Large intestine (tissue), 3 donors: Measurements from ENCODE around the gene FAM193B. TPM values are rescaled to one million over a fixed set of nuclear protein-coding genes. Genes with fewer than 3 reads are reported as not detected.

Experiments used
- DNase-seq, 2 donors: peaks; one replicate each; pipeline versions ENCODE4 v3.0.0 to v3.0.0-alpha.2; 2013
- H3K27ac ChIP-seq: one replicate; pipeline ENCODE4 v1.5.1; 2013; ENCODE audit warnings: low read length
- H3K27me3 ChIP-seq: 2 replicates; pipeline ENCODE4 v1.6.1; 2013; ENCODE audit warnings: low read length; ENCODE audit not compliant: control insufficient read depth, insufficient read depth
- H3K36me3 ChIP-seq: 2 replicates; pipeline ENCODE4 v1.6.1; 2013; ENCODE audit warnings: low read length; ENCODE audit not compliant: control insufficient read depth, insufficient read depth
- H3K4me1 ChIP-seq: one replicate; pipeline ENCODE4 v1.6.1; 2013; ENCODE audit warnings: low read length; ENCODE audit not compliant: control insufficient read depth, insufficient read depth
- H3K4me3 ChIP-seq: one replicate; pipeline ENCODE4 v1.5.1; 2013; ENCODE audit warnings: low read length
- H3K9me3 ChIP-seq: one replicate; pipeline ENCODE4 v1.6.1; 2013; ENCODE audit warnings: mild to moderate bottlenecking, low read depth, low read length, moderate library complexity; ENCODE audit not compliant: control insufficient read depth
- WGBS: methylation state at CpG from one replicate; pipeline ENCODE4 v1.1.5; 2013; ENCODE audit warnings: low lambda C conversion rate; ENCODE audit not compliant: insufficient coverage; 5-methylcytosine and 5-hydroxymethylcytosine counted together
- polyA plus RNA-seq: library from polyadenylated mRNA; unstranded; fragments of 120-200 nt; gene quantifications from one replicate; pipeline ENCODE4 v1.2.1, GENCODE V29; 2013

Gene FAM193B
- polyA plus RNA-seq, 1 donor: 76.8 TPM

GRCh38 chr5:177598477-177598876 lies 44.1 kb upstream of the FAM193B start:
- H3K4me1 ChIP-seq: peaks cover 7% of the 10 kb centered on the region
- no peak for DNase-seq
- H3K36me3 ChIP-seq: peaks cover 34% of the 10 kb centered on the region
- no peaks in the 10 kb centered on the region for H3K9me3 ChIP-seq
- H3K27ac ChIP-seq: no peak overlapping the region
- WGBS: 20% methylated on average over 1 of the region's 5 CpGs
- H3K4me3 ChIP-seq: no peak overlapping the region
- H3K27me3 ChIP-seq: no peaks in the 10 kb centered on the region

- H3K4me1 ChIP-seq: peaks cover 7% of the 10 kb centered on the region
- WGBS: no CpG with 5 or more reads among the region's 2 CpGs
- H3K4me3 ChIP-seq: no peak overlapping the region
- no peak for DNase-seq
- H3K9me3 ChIP-seq: no peaks in the 10 kb centered on the region
- H3K27me3 ChIP-seq: no peaks in the 10 kb centered on the region
- H3K36me3 ChIP-seq: peaks cover 36% of the 10 kb centered on the region
- H3K27ac ChIP-seq: no peak overlapping the region
Measured at GRCh38 chr5:177596775-177597238, 42.4 kb upstream of the FAM193B start.

GRCh38 chr5:177595991-177596774 lies 41.8 kb upstream of the FAM193B start:
- Histone ChIP-seq H3K27me3 (no peaks in the 10 kb centered on the region), H3K27ac (no peak overlapping the region), H3K4me3 (no peak overlapping the region), H3K4me1 (peaks cover 5% of the 10 kb centered on the region), H3K9me3 (no peaks in the 10 kb centered on the region), H3K36me3 (peaks cover 36% of the 10 kb centered on the region)
- WGBS: no CpG with 5 or more reads among the region's 2 CpGs
- no peak for DNase-seq

- no peak for DNase-seq
- H3K4me1 ChIP-seq: no peaks in the 10 kb centered on the region
- H3K27ac ChIP-seq: no peak overlapping the region
- H3K27me3 ChIP-seq: no peaks in the 10 kb centered on the region
- H3K9me3 ChIP-seq: no peaks in the 10 kb centered on the region
- no CpG with 5 or more reads among the region's 8 CpGs for WGBS
- H3K36me3 ChIP-seq: peaks cover 36% of the 10 kb centered on the region
- H3K4me3 ChIP-seq: no peak overlapping the region
Measured at GRCh38 chr5:177595026-177595585, 40.7 kb upstream of the FAM193B start.

- no CpG with 5 or more reads among the region's 8 CpGs for WGBS
- DNase-seq: no peak
- Histone ChIP-seq H3K27me3 (no peaks in the 10 kb centered on the region), H3K4me3 (no peak overlapping the region), H3K4me1 (no peaks in the 10 kb centered on the region), H3K36me3 (peaks cover 36% of the 10 kb centered on the region), H3K27ac (no peak overlapping the region), H3K9me3 (no peaks in the 10 kb centered on the region)
Measured at GRCh38 chr5:177594071-177594470, 39.7 kb upstream of the FAM193B start.

- no peaks in the 10 kb centered on the region for H3K27me3 ChIP-seq
- no peak for DNase-seq
- no peak overlapping the region for H3K27ac ChIP-seq
- H3K4me3 ChIP-seq: no peak overlapping the region
- no peaks in the 10 kb centered on the region for H3K4me1 ChIP-seq
- no CpG with 5 or more reads among the region's 3 CpGs for WGBS
- peaks cover 36% of the 10 kb centered on the region for H3K36me3 ChIP-seq
- H3K9me3 ChIP-seq: no peaks in the 10 kb centered on the region
Measured at GRCh38 chr5:177593511-177593910, 39.1 kb upstream of the FAM193B start.

- DNase-seq: no peak
- Histone ChIP-seq H3K36me3 (peaks cover 36% of the 10 kb centered on the region), H3K4me1 (no peaks in the 10 kb centered on the region), H3K4me3 (peak overlapping the region; percentile 95), H3K9me3 (no peaks in the 10 kb centered on the region), H3K27ac (no peak overlapping the region), H3K27me3 (no peaks in the 10 kb centered on the region)
- no CpG with 5 or more reads among the region's 13 CpGs for WGBS
Measured at GRCh38 chr5:177592905-177593304, 38.5 kb upstream of the FAM193B start.

- DNase-seq: peak; percentile 86 to 90
- H3K4me3 ChIP-seq: peak within 1 kb of the TSS; percentile 95
- 13% methylated on average over 3 of the region's 71 CpGs for WGBS
Measured at GRCh38 chr5:177592010-177592834, 37.9 kb upstream of the FAM193B start, which contains the start of gene TMED9. TMED9 (plus strand) TSS chr5:177592203; CDS start chr5:177592215, 12 bp downstream.

GRCh38 chr5:177591690-177592009 lies 37.3 kb upstream of the FAM193B start:
- Histone ChIP-seq H3K9me3 (no peaks in the 10 kb centered on the region), H3K27me3 (no peaks in the 10 kb centered on the region), H3K4me1 (no peaks in the 10 kb centered on the region), H3K36me3 (peaks cover 33% of the 10 kb centered on the region), H3K27ac (no peak overlapping the region), H3K4me3 (peak overlapping the region; percentile 19)
- 69% methylated on average over 2 of the region's 8 CpGs for WGBS
- no peak for DNase-seq

More at GRCh38 chr5:177592010-177592834, 37.9 kb upstream of the FAM193B start, which contains the start of gene TMED9:
- Histone ChIP-seq H3K27me3 (no peaks in the 10 kb centered on the region), H3K27ac (peak within 1 kb of the TSS; percentile 77), H3K36me3 (peaks cover 36% of the 10 kb centered on the region), H3K4me1 (no peaks in the 10 kb centered on the region), H3K9me3 (no peaks in the 10 kb centered on the region)

- Histone ChIP-seq H3K27ac (no peak overlapping the region), H3K9me3 (no peaks in the 10 kb centered on the region), H3K4me3 (no peak overlapping the region), H3K36me3 (peaks cover 21% of the 10 kb centered on the region), H3K4me1 (no peaks in the 10 kb centered on the region), H3K27me3 (no peaks in the 10 kb centered on the region)
- no peak for DNase-seq
- 43% methylated on average over 1 of the region's 1 CpG for WGBS
Measured at GRCh38 chr5:177590406-177590805, 36.0 kb upstream of the FAM193B start.
